ENCODE results near the gene TMC4.

The TMC4 gene

DNA sequence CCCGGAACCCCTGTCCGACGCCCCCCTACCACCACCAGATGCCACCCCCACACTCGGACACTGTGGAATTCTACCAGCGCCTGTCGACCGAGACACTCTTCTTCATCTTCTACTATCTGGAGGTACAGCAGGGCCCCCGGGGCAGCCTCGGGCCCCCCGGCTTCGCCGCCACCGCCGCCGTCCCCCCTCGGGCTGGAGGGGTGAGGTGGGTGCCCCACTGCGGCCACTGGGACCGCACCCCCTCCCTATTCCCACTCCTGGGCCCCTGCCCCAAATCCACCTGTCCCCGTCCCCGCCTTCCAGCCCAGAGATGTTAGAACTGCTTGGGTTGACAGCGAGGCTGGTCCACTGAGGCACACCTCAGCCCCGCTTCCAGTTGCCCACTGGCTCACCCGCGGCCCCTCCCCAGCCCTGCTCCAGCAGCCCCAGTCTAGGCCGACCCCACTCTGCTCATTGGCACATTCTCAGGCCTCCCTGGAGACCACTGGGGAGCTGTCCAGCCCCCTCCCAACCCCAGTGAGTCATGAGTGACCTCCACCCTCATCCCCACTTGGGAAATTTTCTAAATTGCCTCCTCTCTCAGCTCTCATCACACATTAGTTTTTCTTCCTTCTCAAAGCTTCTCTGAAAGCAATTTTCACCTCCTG lies 20.0 kb downstream of the TMC4 start:
- no peak for DNase-seq

GRCh38 chr19:54152267-54152666 lies 20.7 kb downstream of the TMC4 start:
- no peak for DNase-seq

GRCh38 chr19:54151362-54152035 lies 21.5 kb downstream of the TMC4 start:
- DNase-seq: no peak

DNA sequence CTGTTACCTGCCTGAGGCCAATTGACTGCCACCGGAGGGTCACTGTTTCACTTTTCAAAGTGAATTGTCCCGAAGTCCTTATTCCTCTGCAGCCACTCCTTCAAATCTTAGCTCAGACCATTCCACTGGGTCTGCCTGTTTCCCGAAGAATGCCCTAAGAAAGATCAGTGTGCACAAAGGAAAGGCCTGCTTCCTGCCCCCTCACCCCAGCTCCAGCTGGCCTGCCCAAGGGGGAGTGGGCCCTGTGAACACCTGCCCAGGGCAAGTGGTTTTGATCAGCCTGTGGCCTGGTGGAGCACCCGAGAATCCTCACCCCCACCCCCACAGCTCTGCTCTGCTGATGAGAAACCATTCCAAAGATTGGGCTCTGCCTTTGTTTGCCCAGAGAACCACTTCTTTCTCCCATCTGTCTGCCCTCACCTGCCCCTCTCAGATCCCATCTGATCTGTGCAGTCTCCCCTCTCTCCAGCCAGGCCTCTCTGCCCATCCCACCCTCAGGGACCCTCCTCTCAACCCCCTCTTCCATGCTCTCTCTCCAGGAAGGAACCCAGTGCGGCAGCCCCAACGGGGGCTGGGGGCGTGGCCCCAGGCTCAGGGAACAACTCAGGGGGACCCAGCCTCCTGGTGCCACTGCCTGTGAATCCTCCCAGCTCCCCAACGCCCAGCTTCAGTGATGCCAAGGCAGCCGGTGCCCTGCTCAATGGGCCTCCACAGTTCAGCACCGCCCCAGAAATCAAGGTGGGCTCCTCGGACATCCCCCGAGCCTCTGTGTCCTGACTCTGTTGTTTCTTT lies 23.7 kb downstream of the TMC4 start:
- no peak for DNase-seq

DNA sequence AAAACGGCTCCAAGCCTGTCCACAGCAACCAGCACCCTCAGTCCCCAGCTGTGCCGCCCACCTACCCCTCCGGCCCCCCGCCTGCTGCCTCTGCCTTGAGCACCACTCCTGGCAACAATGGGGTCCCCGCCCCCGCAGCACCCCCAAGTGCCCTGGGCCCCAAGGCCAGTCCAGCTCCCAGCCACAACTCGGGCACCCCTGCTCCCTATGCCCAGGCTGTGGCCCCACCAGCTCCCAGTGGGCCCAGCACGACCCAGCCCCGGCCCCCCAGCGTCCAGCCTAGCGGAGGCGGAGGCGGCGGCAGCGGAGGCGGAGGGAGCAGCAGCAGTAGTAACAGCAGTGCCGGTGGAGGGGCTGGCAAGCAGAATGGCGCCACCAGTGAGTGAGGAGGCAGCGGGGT lies 24.8 kb downstream of the TMC4 start:
- DNase-seq: no peak

- DNase-seq: no peak
These were observed 25.3 kb downstream of the TMC4 start for GRCh38 chr19:54147676-54148075.

DNA sequence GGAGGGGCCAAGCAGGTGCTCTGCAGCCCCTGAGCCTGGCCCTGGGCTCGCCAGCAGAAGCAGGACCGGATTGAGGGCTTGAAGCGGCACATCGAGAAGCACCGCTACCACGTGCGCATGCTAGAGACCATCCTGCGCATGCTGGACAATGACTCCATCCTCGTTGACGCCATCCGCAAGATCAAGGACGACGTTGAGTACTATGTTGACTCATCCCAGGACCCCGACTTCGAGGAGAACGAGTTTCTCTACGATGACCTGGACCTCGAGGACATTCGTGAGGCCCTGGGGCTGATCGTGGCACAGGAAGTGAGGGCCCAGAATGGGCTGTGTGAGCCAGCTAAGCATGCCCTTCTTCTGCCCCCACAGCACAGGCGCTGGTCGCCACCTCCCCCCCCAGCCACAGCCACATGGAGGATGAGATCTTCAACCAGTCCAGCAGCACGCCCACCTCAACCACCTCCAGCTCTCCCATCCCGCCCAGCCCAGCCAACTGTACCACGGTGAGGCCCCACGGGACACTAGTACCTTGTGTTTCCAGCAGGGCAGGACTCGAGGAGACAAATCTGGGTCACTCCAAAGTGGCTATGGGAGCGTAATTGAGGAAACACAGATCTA lies 27.3 kb downstream of the TMC4 start:
- DNase-seq: no peak

DNA sequence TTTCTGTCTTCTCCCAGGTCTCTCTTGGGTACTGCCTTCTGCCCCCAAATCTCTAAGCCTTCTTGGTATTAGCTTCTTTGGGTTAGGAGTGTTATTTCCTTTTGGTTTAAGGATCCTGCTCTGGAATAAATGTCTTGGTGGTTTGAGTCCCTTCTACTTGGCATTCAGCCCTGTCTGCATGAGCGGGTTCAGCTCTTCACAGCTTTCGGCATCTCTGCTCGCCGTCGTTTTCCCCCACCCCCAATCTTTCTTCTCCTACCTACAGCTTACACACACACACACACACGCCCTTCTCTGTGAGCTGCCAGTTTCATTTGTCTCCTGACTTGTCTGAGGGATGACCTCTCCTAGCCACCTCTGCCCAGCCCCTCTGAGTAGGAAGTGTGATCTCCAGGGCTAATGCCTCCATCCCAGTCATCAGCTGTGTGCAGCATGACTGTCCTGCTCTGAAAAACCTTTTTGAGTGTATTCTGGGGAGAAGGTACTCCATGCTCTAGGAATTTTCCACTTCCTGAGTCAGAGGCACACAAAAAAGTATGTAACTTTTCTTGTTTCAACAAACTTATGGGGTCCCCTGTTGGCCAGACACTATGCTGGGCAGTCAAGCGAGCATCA lies 30.7 kb downstream of the TMC4 start:
- DNase-seq: no peak

DNA sequence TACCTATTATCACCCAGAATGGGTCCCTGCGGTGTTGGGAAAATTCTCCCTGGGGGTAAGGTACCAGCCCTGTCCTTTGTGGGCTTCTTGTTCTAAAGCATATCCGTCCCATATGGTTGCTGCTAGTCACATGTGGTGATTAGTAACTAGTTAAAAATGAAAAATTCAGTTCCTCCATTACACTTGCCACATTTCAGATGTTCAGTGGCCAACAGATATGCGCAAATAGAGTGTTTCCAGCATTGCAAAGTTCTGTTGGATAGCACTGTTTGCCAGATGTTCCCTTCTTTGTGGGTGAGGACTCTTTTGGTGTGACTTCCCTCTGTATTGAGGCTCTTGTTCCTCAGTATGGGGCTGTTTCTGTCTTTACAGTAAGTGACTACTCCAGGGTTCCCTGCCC lies 31.6 kb downstream of the TMC4 start:
- DNase-seq: no peak

- no peak for DNase-seq
These were observed 34.3 kb downstream of the TMC4 start for GRCh38 chr19:54138489-54139256.

GRCh38 chr19:54137699-54138488 lies 35.1 kb downstream of the TMC4 start, which contains the start of gene CNOT3:
TSS of gene CNOT3 (plus strand) at chr19:54137762. CDS start at chr19:54142979, 5,217 bp downstream.
- peak; percentile 44 for DNase-seq

DNA sequence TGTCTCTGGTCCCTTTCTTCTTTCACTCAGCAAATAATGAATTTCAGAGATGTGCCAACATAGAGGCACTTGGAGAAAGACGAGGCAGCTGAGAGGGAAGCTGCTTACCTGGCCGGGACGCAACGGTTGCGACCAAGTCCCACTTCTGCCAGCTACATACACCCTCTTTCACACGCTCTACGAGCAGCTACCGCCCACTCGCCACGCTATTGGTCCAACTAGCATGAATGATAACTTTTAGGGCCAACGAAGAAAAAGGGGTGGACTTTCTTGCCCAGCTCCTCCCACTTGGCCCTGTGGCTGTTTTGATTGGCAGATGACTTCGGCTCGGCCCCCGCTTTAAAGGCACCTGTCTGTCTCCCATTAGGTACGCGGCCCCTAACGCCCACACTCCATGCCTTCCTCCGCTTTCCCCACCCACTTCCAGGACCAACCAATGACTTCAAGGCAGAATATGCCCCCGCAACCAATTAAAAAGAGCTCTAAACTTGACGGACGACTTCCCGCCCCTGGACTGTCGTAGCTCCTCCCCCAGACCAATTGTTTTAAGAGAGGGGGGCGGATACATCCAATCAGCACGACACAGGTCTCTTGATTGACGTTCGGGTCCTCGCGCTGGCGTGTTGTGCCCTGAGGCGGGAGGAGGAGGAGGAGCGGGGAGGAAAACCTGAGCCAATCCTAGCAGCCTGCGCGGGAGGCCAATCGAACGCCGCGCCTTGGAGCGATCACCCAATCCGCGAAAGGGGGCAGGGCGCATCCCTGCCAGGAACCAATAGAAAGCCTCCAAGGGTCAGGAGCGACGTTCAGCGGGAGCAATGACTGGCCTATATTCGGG lies 35.9 kb downstream of the TMC4 start:
- DNase-seq: peak; percentile 100

- DNase-seq: peak; percentile 76
These were observed 36.7 kb downstream of the TMC4 start for GRCh38 chr19:54136086-54136863.

GRCh38 chr19:54133957-54134590 lies 38.9 kb downstream of the TMC4 start:
- no peak for DNase-seq

GRCh38 chr19:54133312-54133956 lies 39.5 kb downstream of the TMC4 start:
- peak; percentile 98 for DNase-seq

- no peak for DNase-seq
These were observed 43.4 kb downstream of the TMC4 start for GRCh38 chr19:54129617-54129996.

- DNase-seq: no peak
These were observed 44.0 kb downstream of the TMC4 start for GRCh38 chr19:54128796-54129616.

DNA sequence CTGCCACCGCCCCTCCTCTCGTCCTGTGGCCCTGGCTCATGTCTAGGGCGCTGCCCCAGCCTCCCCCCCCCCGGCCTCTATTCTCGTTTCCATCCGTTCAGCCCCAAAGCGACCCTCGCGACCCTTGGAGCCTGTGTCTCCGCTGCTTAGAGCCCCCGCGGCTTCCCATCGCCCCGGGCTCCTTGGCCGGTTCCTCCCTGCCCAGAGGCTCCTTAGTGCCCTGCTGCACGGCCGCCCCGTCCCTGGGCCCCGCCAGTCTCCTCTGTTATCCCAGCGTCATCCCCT lies 44.6 kb downstream of the TMC4 start:
- no peak for DNase-seq

All from NCI-H69 (cell line).